Dermis microvascular lymphatic vessel endothelial cell (primary cell): ENCODE measurements around the gene NAA38. TPM values are rescaled to one million over a fixed set of nuclear protein-coding genes. Genes with fewer than 3 reads are reported as not detected.

Experiments used
- DNase-seq, 2 donors: peaks; one replicate each; pipeline versions ENCODE4 v3.0.0 to v3.0.0-alpha.2; 2010; ENCODE audit warnings: low read depth in 2 of 2
- total RNA-seq: library from RNA; depleted of rRNA; stranded (reverse); fragments of >200 nt; gene quantifications from 2 replicates; pipeline ENCODE4 v1.2.1, GENCODE V29; 2014

NAA38 gene, protein sequence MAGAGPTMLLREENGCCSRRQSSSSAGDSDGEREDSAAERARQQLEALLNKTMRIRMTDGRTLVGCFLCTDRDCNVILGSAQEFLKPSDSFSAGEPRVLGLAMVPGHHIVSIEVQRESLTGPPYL
- total RNA-seq, result 84.6 and 171 TPM in 2 replicates

DNA sequence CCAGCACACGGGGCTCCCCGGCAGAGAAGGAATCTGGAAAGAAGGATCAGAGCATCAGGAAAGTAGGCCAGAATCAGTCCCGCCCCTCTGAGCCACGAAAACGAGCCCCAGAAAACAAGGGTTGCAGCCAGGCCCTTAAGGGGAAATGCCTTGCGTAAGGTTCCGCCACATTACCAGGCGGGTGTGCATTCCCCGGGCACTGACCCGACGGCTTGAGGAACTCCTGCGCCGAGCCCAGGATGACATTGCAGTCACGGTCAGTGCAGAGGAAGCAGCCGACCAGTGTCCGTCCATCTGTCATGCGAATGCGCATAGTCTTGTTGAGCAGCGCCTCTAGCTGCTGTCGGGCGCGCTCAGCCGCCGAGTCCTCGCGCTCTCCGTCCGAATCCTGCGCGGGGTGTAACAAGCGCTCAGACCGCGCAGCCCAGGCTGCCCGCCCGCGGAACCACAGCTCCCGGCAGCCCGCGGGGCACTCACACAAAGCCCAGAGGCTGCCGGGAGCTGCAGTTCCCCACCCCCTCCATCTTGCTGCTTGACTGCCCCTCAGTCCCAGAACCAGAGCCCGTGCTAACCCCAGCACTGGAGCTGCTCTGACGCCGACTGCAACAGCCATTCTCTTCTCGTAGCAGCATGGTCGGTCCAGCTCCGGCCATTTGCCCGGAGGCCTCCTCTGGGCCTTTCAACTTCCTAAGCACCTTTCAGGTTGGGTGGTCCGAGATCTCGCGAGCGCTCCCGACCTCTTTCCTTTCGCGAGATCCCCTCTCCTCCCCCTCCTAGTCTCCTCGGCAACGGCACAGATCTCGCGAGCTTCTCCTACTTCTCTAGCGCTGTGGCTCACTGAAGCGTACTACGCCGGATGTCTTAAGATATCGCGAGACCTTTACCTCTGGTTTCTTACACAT lies at the start of gene NAA38:
TSS of gene NAA38 (minus strand) at position 749 of the 902 bp plus-strand sequence. CDS start at position 653, 96 bp downstream.
- DNase-seq, result peak; percentile 99

GRCh38 chr17:7903154-7904103 lies 46.1 kb upstream of the NAA38 start:
- DNase-seq, result no peak

- peak; percentile 61 to 70 for DNase-seq
These were observed 40.4 kb upstream of the NAA38 start for GRCh38 chr17:7897773-7898172.

DNA sequence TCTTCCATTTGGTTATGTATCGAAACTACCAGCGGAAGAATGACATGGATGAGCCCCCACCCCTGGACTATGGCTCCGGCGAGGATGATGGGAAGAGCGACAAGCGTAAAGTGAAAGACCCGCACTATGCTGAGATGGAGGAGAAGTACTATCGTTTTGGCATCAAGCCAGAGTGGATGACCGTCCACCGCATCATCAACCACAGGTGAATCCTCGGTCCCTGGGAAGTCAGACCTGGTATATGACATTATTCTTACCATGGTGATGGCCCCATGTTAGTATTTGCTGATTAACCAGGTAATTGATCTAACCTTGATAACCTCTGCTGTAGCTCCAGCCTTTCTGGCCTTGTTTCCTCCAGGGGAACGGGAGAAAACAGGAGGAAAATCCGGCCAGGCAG lies 39.7 kb upstream of the NAA38 start:
- DNase-seq, result no peak

DNA sequence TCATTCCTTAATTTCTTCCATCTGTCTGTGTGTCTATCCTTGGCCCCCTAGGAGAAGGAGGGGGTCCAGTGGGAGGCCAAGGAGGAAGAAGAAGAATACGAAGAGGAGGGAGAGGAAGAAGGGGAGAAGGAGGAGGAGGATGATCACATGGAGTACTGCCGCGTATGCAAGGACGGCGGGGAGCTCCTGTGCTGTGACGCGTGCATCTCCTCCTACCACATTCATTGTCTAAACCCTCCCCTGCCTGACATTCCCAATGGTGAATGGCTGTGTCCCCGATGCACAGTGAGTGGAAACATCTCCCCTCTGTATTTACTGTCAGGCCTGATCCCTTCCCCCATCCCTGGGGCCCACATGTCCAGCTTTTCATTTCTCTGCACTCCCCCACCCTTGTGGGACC lies 37.5 kb upstream of the NAA38 start:
- DNase-seq, result no peak

GRCh38 chr17:7894226-7894625 lies 36.9 kb upstream of the NAA38 start:
- DNase-seq, result no peak

DNA sequence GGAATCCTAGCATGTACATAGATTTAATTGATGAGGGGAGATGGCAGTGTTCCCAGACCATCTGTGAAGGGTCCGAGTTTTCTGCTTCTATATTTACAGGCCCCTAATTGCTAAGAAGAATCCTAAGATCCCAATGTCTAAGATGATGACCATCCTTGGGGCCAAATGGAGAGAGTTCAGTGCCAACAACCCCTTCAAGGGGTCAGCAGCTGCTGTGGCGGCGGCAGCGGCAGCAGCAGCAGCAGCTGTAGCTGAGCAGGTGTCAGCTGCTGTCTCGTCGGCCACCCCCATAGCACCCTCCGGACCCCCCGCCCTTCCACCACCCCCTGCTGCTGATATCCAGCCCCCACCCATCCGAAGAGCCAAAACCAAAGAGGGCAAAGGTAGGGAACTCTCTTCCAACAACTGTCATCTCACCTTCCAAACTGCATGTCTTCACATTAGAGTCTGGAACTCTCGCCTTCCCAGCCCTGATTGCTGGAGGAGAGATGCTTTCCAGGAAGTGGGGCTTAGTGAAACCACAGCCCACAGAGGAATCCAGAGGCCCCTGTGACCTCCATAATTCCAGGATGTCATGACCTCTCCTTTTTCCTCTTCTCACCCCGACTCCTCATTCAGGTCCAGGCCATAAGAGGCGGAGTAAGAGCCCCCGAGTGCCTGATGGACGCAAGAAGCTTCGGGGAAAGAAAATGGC lies 36.0 kb upstream of the NAA38 start:
- no peak for DNase-seq

GRCh38 chr17:7889166-7889955 lies 32.0 kb upstream of the NAA38 start:
- DNase-seq, result peak; percentile 58 to 91

DNA sequence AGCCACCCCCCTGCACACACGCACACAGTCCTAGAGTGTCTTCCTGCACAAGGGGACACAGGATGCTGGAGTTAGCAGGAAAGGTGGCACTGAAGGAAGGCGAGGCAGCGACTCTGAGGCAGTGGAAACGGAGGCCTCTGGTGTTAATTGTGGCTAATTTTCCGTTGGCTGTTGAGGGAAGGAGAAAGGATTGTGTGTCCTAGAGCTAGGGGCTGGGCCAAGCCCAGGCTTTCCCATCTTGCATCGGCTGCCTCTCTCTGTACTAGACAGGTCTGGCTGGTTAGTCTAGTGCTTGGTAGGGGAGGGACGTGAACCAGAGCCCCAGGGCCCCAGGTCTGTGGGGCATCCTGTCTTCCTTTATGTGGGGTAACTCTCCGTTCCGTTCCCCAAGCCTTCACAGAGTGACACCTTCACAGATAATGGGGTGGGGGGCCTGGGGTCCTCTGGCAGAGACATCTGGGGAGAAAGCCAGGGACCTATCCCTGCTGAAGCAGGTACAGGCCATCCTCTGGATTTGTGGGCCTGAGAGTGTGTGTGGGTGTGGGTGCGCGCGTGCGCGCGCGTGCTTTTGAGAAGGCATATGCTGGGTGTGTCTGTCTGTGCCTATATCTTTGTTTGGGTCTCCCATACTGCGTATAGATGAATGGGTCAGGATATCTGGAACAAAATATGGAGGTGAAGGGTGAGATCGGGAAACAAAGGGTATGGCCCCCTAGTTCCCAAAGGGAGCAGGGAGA lies 31.0 kb upstream of the NAA38 start, which contains the start of gene CHD3:
TSS of gene CHD3 (plus strand) at position 606 of the 737 bp plus-strand sequence. CDS start 212 bp downstream, outside the sequence.
- peak in 1 of 2 donors; percentile 14 for DNase-seq

DNA sequence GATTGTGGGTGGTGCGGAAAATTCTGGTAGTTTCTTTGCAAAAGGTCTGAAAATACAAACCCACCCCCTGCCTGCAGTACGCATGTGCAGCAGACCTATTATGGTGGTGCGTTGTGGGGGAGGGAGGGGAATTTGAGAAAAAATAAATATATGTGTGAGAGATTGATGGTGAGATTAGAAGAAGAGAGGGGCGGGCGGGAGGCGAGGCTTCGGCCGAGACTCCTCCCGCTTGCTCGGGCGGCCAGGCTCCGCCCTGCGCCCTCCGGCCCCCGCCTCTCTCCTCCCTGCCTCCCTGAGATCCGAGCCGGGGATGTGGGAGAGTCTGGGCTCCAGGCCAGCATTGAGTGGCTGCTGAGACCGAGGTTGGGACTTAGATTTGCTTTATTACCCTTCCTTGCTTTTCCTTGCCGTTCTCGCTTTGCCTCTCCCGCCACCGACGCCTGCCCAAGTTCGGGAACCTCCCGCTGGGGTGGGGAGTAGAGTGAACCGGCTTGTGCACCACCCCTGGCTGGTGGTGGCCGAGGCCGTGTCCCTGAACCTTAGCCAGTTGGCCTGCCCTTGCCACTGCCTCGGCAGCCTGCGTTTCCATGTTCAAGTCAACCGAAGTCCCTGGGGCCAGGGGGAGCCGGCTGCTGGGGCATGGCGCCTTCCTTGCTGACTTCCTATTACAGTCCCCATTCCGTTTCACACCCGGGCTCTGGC lies 30.3 kb upstream of the NAA38 start:
- peak; percentile 82 to 97 for DNase-seq

DNA sequence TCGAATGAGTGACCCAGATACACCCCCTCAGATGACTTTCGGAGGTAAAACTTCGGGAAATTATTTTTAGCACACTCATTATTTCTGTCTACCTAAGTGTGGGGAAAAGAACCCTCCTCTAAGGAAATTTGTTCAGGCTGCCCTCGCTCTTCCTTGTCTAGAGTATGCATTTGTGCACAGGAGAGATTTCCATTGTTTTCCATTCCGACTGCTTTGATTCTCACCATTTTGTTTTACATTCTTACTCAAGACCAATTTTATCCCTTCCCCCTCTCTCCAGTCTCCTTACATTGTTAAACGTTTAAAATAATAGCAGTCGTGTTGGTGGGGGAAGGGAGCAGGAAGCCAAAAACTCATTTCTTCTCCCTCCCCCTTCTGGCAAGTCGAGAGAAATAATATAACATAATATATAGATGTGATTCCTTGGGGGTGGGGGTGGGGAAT lies 29.7 kb upstream of the NAA38 start:
- DNase-seq, result no peak

GRCh38 chr17:7886227-7887037 lies 29.1 kb upstream of the NAA38 start:
- peak in 1 of 2 donors; percentile 45 for DNase-seq

DNA sequence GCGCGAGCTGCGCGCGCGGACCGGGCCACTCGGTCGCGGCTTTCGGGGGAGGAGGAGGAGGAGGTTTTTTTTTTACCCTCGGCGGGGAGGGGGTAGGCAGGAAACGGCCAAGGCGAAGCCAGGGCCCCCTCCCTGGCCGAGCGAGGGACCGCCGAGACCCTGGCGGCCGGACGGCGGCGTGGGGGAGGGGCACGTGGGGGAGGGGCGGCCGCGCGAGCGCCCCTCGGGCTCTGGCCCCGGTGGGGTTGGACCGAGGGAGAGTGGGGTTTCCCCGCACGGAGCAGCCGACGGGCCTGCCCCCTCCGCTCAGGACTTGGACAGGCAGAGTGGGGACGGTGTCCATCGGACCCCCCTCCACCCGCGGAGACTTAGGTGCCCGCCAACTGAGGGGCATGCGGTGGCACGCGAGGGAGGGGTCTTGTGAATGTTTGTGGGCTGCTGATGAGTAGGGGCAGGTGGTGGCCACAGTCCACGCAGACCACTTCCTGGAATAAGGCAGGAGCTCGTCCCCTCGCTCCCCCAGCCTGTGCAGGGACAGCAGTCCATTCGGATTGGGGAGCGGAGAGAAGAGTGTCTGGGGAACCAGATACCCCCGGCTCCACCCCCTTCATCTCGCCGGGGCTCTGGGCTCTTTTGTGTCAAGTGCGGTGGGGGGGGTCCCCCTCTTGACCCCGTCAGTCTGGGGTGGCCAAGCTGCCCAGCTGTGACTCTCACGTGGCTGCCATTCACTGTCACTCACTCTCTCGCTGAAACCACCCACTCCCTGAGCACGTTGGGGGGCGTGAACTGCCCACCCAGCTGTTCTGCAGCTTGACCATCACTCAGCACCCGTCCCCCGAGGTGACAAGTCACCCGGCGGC lies 28.2 kb upstream of the NAA38 start:
- peak in 1 of 2 donors; percentile 54 for DNase-seq

- DNase-seq, result peak in 1 of 2 donors; percentile 6
These were observed 27.4 kb upstream of the NAA38 start for GRCh38 chr17:7884581-7885366.

- peak in 1 of 2 donors; percentile 32 for DNase-seq
These were observed 26.5 kb upstream of the NAA38 start for GRCh38 chr17:7883781-7884386.

DNA sequence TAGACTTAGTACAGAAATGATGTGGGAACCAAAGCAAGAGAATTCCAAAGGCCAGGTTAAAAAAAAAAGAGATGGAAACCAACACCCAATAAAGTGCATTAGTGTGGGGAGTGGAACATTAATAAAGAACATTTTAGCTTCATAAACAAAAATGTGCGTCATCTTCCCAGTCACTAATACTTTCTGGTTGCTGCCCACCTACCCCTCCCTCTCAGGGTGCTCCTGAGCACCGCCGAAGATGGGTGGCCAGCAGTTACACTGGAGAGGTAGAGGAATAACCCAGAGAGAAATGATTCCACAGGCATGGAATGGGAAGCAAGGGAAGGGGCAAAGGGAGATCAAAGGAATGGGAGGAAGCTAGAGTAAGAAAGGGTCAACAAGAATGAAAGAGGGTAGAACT lies 25.3 kb upstream of the NAA38 start:
- DNase-seq, result no peak
